GM23338 (cell line): ENCODE measurements around the gene SELENON. TPM values are rescaled to one million over a fixed set of nuclear protein-coding genes. Genes with fewer than 3 reads are reported as not detected.

ENCODE experiments used
- ATAC-seq: fragments of 200-7000 bp; cut with Tn5 transposase; 3 replicates; pipeline ENCODE4 v1.9.1; 2020
- DNase-seq: peaks from one replicate; pipeline ENCODE4 v3.0.0-alpha.2; 2015; ENCODE audit warnings: low spot score
- H2AFZ ChIP-seq: fragments of 200-600 bp; sonication (generic); 2 replicates; pipeline ENCODE4 v1.8.0; 2016; ENCODE audit warnings: antibody characterized with exemption, mild to moderate bottlenecking, moderate library complexity
- H3F3A ChIP-seq: fragments of 200-600 bp; sonication (generic); replicated peaks from 2 replicates; pipeline ENCODE4 v1.8.0; 2017; ENCODE audit warnings: antibody characterized with exemption, mixed run types, low read depth
- H3K27ac ChIP-seq: fragments of 200-600 bp; sonication (generic); 2 replicates; pipeline ENCODE4 v1.6.1; 2016; ENCODE audit warnings: low read depth
- H3K27me3 ChIP-seq: fragments of 200-600 bp; sonication (generic); 2 replicates; pipeline ENCODE4 v1.8.0; 2016; ENCODE audit warnings: mild to moderate bottlenecking, mixed run types, moderate library complexity; ENCODE audit not compliant: insufficient read depth
- H3K36me3 ChIP-seq: fragments of 200-600 bp; sonication (generic); 2 replicates; pipeline ENCODE4 v1.8.0; 2016; ENCODE audit warnings: mild to moderate bottlenecking; ENCODE audit not compliant: insufficient read depth
- H3K4me1 ChIP-seq: fragments of 200-600 bp; sonication (generic); 2 replicates; pipeline ENCODE4 v1.8.0; 2016; ENCODE audit warnings: mild to moderate bottlenecking, moderate library complexity; ENCODE audit not compliant: insufficient read depth
- H3K4me2 ChIP-seq: fragments of 200-600 bp; sonication (generic); 2 replicates; pipeline ENCODE4 v1.7.1; 2017; ENCODE audit warnings: mixed run types
- H3K4me3 ChIP-seq: fragments of 200-600 bp; sonication (generic); 2 replicates; pipeline ENCODE4 v1.6.1; 2016; ENCODE audit warnings: mixed run types
- H3K79me2 ChIP-seq: fragments of 200-600 bp; sonication (generic); replicated peaks from 2 replicates; pipeline ENCODE4 v1.8.0; 2017; ENCODE audit warnings: mild to moderate bottlenecking; ENCODE audit not compliant: insufficient read depth
- H3K9me2 ChIP-seq: fragments of 200-600 bp; sonication (generic); 2 replicates; pipeline ENCODE4 v1.8.0; 2017; ENCODE audit not compliant: insufficient read depth
- H4K20me1 ChIP-seq: fragments of 200-600 bp; sonication (generic); replicated peaks from 2 replicates; pipeline ENCODE4 v1.8.0; 2017; ENCODE audit warnings: mild to moderate bottlenecking; ENCODE audit not compliant: insufficient read depth
- H3K27ac Mint-ChIP-seq: 2 replicates; pipeline ENCODE4 v1.8.0; 2020; ENCODE audit warnings: inconsistent platforms, mild to moderate bottlenecking, moderate library complexity, mixed read lengths
- H3K27me3 Mint-ChIP-seq: 3 replicates; pipeline ENCODE4 v1.8.0; 2022; ENCODE audit warnings: low read depth, mild to moderate bottlenecking, moderate library complexity, mixed read lengths, inconsistent platforms; ENCODE audit not compliant: insufficient read depth, poor library complexity
- H3K36me3 Mint-ChIP-seq: 3 replicates; pipeline ENCODE4 v1.8.0; 2021; ENCODE audit warnings: low read depth, mild to moderate bottlenecking, inconsistent platforms, moderate library complexity, mixed read lengths
- H3K4me1 Mint-ChIP-seq: 3 replicates; pipeline ENCODE4 v1.8.0; 2020; ENCODE audit warnings: mild to moderate bottlenecking, inconsistent platforms, mixed read lengths
- H3K4me3 Mint-ChIP-seq: 3 replicates; pipeline ENCODE4 v1.8.0; 2021; ENCODE audit warnings: moderate library complexity, mild to moderate bottlenecking, inconsistent platforms, mixed read lengths
- H3K9me3 Mint-ChIP-seq: 3 replicates; pipeline ENCODE4 v1.8.0; 2020; ENCODE audit warnings: moderate library complexity, mild to moderate bottlenecking, inconsistent platforms, mixed read lengths
- CREB1 ChIP-seq: fragments of 250-450 bp; sonication (Bioruptor Pico); IDR thresholded peaks from 2 replicates; pipeline ENCODE4 v1.5.0; 2020; ENCODE audit warnings: low read depth, mild to moderate bottlenecking, moderate library complexity
- EZH2 ChIP-seq: fragments of 200-600 bp; sonication (generic); IDR thresholded peaks from one replicate; pipeline ENCODE4 v1.8.0; 2017; ENCODE audit warnings: antibody characterized with exemption, mild to moderate bottlenecking, low read depth; ENCODE audit not compliant: unreplicated experiment
- EZH2phosphoT487 ChIP-seq: fragments of 200-600 bp; sonication (generic); IDR thresholded peaks from one replicate; pipeline ENCODE4 v1.8.1; 2018; ENCODE audit warnings: antibody characterized with exemption; ENCODE audit not compliant: unreplicated experiment
- JUNB ChIP-seq: IDR thresholded peaks from one replicate; pipeline ENCODE4 v1.6.1; 2016; ENCODE audit warnings: antibody characterized with exemption; ENCODE audit not compliant: unreplicated experiment
- NANOG ChIP-seq: IDR thresholded peaks from 2 replicates; pipeline ENCODE4 v1.6.1; 2016; ENCODE audit warnings: antibody characterized with exemption, borderline replicate concordance
- POLR2AphosphoS5 ChIP-seq: IDR thresholded peaks from 2 replicates; pipeline ENCODE4 v1.6.1; 2016; ENCODE audit warnings: antibody characterized with exemption, low read depth
- STAT1 ChIP-seq: IDR thresholded peaks from one replicate; pipeline ENCODE4 v1.6.1; 2016; ENCODE audit warnings: antibody characterized with exemption; ENCODE audit not compliant: unreplicated experiment
- ZNF114 ChIP-seq: fragments of 250-450 bp; sonication (Bioruptor Pico); IDR thresholded peaks from 2 replicates; pipeline ENCODE4 v1.5.0; 2020; ENCODE audit warnings: mild to moderate bottlenecking, moderate library complexity
- ZNF331 ChIP-seq: fragments of 250-450 bp; sonication (Bioruptor Pico); IDR thresholded peaks from 2 replicates; pipeline ENCODE4 v1.5.0; 2020; ENCODE audit warnings: low read depth, mild to moderate bottlenecking, moderate library complexity
- polyA plus RNA-seq: library from polyadenylated mRNA; unstranded; fragments of >200 nt; fragmentation: Nextera tagmentation; extraction: Ambion mirVana; gene quantifications from 2 replicates; pipeline ENCODE4 v1.2.1, GENCODE V29; 2016
- total RNA-seq: library from RNA; depleted of rRNA; stranded (reverse); fragments of >200 nt; shearing (Covaris generic); gene quantifications from 2 replicates; pipeline ENCODE4 v1.2.3, GENCODE V29; 2014
- TF ChIP-seq, protein P1 (sequence below): IDR thresholded peaks from 2 replicates; pipeline ENCODE4 v1.6.1; 2016; ENCODE audit warnings: antibody characterized with exemption
- TF ChIP-seq, protein P2 (sequence below), 2 experiments: fragments of 200-600 bp in 1 of 2; sonication (generic) in 1 of 2; conservative IDR thresholded peaks; 2 replicates each; pipeline versions ENCODE4 v1.5.1 to v1.6.1; 2016 to 2017; ENCODE audit warnings: antibody characterized with exemption in 2 of 2, low read depth in 2 of 2, mild to moderate bottlenecking in 2 of 2, moderate library complexity in 1 of 2
- TF ChIP-seq, protein P3 (sequence below): fragments of 250-450 bp; sonication (Bioruptor Pico); IDR thresholded peaks from 2 replicates; pipeline ENCODE4 v1.5.0; 2020; ENCODE audit warnings: mild to moderate bottlenecking, moderate library complexity
- TF ChIP-seq, protein P4 (sequence below): IDR thresholded peaks from one replicate; pipeline ENCODE4 v1.6.1; 2018; ENCODE audit warnings: antibody characterized with exemption; ENCODE audit not compliant: unreplicated experiment

SELENON gene
- total and polyA plus RNA-seq, 2 experiments from 2014 or later = 17.9 to 93.2 TPM

DNA sequence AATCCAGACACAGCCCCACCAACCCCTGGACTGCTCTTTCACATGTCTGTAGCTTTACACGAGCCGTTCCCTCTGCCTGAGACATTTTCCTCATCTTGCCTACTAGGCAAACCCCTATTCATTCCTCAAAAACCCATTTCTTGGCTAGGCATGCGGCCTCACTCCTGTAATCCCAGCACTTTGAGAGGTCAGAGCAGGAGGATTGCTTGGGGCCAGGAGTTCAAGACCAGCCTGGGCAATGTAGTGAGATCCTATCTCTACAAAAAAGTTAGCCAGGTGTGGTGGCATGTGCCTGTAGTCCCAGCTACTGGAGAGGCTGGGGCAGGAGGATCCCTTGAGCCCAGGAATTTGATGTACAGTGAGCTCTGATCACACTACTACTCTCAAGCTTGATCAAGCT lies 64.4 kb downstream of the SELENON start:
- no peak for ATAC-seq

More for the DNA sequence above, 64.4 kb downstream of the SELENON start:
- Histone ChIP-seq H3F3A (no peaks in the 10 kb centered on the region), H3K36me3 (no peaks in the 10 kb centered on the region), H3K4me1 (peaks cover 20% of the 10 kb centered on the region), H3K27me3 (no peaks in the 10 kb centered on the region), H3K4me2 (no peak overlapping the region), H4K20me1 (no peaks in the 10 kb centered on the region), H3K4me3 (no peak overlapping the region), H3K27ac (no peak overlapping the region), H3K9me2 (no peaks in the 10 kb centered on the region), H2AFZ (no peak overlapping the region), H3K79me2 (no peaks in the 10 kb centered on the region)
- DNase-seq = no peak
- peaks cover 2% of the 10 kb centered on the region; the same call in 1 of the 3 replicates for H3K36me3 Mint-ChIP-seq
- TF ChIP-seq, protein P1, sequence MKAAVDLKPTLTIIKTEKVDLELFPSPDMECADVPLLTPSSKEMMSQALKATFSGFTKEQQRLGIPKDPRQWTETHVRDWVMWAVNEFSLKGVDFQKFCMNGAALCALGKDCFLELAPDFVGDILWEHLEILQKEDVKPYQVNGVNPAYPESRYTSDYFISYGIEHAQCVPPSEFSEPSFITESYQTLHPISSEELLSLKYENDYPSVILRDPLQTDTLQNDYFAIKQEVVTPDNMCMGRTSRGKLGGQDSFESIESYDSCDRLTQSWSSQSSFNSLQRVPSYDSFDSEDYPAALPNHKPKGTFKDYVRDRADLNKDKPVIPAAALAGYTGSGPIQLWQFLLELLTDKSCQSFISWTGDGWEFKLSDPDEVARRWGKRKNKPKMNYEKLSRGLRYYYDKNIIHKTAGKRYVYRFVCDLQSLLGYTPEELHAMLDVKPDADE = no peak
- TF ChIP-seq, protein P2, sequence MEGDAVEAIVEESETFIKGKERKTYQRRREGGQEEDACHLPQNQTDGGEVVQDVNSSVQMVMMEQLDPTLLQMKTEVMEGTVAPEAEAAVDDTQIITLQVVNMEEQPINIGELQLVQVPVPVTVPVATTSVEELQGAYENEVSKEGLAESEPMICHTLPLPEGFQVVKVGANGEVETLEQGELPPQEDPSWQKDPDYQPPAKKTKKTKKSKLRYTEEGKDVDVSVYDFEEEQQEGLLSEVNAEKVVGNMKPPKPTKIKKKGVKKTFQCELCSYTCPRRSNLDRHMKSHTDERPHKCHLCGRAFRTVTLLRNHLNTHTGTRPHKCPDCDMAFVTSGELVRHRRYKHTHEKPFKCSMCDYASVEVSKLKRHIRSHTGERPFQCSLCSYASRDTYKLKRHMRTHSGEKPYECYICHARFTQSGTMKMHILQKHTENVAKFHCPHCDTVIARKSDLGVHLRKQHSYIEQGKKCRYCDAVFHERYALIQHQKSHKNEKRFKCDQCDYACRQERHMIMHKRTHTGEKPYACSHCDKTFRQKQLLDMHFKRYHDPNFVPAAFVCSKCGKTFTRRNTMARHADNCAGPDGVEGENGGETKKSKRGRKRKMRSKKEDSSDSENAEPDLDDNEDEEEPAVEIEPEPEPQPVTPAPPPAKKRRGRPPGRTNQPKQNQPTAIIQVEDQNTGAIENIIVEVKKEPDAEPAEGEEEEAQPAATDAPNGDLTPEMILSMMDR (conservative IDR thresholded peaks at IDR 0.05; ENCODE audit: low read depth in 2 of 2) = no peak
- no peak for TF ChIP-seq STAT1
- no peak for TF ChIP-seq JUNB
- TF ChIP-seq ZNF114 (CRISPR knock-in tag) = no peak
- no peak for TF ChIP-seq ZNF331
- TF ChIP-seq, protein P3, sequence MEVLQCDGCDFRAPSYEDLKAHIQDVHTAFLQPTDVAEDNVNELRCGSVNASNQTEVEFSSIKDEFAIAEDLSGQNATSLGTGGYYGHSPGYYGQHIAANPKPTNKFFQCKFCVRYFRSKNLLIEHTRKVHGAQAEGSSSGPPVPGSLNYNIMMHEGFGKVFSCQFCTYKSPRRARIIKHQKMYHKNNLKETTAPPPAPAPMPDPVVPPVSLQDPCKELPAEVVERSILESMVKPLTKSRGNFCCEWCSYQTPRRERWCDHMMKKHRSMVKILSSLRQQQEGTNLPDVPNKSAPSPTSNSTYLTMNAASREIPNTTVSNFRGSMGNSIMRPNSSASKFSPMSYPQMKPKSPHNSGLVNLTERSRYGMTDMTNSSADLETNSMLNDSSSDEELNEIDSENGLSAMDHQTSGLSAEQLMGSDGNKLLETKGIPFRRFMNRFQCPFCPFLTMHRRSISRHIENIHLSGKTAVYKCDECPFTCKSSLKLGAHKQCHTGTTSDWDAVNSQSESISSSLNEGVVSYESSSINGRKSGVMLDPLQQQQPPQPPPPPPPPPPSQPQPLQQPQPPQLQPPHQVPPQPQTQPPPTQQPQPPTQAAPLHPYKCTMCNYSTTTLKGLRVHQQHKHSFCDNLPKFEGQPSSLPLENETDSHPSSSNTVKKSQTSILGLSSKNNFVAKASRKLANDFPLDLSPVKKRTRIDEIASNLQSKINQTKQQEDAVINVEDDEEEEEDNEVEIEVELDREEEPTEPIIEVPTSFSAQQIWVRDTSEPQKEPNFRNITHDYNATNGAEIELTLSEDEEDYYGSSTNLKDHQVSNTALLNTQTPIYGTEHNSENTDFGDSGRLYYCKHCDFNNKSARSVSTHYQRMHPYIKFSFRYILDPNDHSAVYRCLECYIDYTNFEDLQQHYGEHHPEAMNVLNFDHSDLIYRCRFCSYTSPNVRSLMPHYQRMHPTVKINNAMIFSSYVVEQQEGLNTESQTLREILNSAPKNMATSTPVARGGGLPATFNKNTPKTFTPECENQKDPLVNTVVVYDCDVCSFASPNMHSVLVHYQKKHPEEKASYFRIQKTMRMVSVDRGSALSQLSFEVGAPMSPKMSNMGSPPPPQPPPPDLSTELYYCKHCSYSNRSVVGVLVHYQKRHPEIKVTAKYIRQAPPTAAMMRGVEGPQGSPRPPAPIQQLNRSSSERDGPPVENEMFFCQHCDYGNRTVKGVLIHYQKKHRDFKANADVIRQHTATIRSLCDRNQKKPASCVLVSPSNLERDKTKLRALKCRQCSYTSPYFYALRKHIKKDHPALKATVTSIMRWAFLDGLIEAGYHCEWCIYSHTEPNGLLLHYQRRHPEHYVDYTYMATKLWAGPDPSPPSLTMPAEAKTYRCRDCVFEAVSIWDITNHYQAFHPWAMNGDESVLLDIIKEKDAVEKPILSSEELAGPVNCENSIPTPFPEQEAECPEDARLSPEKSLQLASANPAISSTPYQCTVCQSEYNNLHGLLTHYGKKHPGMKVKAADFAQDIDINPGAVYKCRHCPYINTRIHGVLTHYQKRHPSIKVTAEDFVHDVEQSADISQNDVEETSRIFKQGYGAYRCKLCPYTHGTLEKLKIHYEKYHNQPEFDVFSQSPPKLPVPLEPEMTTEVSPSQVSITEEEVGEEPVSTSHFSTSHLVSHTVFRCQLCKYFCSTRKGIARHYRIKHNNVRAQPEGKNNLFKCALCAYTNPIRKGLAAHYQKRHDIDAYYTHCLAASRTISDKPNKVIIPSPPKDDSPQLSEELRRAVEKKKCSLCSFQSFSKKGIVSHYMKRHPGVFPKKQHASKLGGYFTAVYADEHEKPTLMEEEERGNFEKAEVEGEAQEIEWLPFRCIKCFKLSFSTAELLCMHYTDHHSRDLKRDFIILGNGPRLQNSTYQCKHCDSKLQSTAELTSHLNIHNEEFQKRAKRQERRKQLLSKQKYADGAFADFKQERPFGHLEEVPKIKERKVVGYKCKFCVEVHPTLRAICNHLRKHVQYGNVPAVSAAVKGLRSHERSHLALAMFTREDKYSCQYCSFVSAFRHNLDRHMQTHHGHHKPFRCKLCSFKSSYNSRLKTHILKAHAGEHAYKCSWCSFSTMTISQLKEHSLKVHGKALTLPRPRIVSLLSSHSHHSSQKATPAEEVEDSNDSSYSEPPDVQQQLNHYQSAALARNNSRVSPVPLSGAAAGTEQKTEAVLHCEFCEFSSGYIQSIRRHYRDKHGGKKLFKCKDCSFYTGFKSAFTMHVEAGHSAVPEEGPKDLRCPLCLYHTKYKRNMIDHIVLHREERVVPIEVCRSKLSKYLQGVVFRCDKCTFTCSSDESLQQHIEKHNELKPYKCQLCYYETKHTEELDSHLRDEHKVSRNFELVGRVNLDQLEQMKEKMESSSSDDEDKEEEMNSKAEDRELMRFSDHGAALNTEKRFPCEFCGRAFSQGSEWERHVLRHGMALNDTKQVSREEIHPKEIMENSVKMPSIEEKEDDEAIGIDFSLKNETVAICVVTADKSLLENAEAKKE (CRISPR knock-in tag) = no peak
- no peak for TF ChIP-seq CREB1 (CRISPR knock-in tag)
- TF ChIP-seq NANOG = no peak
- no peak for TF ChIP-seq EZH2phosphoT487
- TF ChIP-seq EZH2 = no peak
- TF ChIP-seq POLR2AphosphoS5 = no peak
- TF ChIP-seq, protein P4, sequence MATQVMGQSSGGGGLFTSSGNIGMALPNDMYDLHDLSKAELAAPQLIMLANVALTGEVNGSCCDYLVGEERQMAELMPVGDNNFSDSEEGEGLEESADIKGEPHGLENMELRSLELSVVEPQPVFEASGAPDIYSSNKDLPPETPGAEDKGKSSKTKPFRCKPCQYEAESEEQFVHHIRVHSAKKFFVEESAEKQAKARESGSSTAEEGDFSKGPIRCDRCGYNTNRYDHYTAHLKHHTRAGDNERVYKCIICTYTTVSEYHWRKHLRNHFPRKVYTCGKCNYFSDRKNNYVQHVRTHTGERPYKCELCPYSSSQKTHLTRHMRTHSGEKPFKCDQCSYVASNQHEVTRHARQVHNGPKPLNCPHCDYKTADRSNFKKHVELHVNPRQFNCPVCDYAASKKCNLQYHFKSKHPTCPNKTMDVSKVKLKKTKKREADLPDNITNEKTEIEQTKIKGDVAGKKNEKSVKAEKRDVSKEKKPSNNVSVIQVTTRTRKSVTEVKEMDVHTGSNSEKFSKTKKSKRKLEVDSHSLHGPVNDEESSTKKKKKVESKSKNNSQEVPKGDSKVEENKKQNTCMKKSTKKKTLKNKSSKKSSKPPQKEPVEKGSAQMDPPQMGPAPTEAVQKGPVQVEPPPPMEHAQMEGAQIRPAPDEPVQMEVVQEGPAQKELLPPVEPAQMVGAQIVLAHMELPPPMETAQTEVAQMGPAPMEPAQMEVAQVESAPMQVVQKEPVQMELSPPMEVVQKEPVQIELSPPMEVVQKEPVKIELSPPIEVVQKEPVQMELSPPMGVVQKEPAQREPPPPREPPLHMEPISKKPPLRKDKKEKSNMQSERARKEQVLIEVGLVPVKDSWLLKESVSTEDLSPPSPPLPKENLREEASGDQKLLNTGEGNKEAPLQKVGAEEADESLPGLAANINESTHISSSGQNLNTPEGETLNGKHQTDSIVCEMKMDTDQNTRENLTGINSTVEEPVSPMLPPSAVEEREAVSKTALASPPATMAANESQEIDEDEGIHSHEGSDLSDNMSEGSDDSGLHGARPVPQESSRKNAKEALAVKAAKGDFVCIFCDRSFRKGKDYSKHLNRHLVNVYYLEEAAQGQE = no peak
- no peak overlapping the region for H3K27ac Mint-ChIP-seq
- no peaks in the 10 kb centered on the region for H3K9me3 Mint-ChIP-seq
- peaks cover 4% of the 10 kb centered on the region for H3K27me3 Mint-ChIP-seq
- no peak overlapping the region; the same call in 2 of the 3 replicates for H3K4me3 Mint-ChIP-seq
- peaks cover 20% of the 10 kb centered on the region for H3K4me1 Mint-ChIP-seq
